ENCODE results near the gene TRMU. TPM values are rescaled to one million over a fixed set of nuclear protein-coding genes. Genes with fewer than 3 reads are reported as not detected.

Gene TRMU
- total and polyA plus RNA-seq, 2 donors (not counting 3 experiments of a cell fraction or from before 2014, with no cell fraction given): 42.4 to 65.7 TPM

DNA sequence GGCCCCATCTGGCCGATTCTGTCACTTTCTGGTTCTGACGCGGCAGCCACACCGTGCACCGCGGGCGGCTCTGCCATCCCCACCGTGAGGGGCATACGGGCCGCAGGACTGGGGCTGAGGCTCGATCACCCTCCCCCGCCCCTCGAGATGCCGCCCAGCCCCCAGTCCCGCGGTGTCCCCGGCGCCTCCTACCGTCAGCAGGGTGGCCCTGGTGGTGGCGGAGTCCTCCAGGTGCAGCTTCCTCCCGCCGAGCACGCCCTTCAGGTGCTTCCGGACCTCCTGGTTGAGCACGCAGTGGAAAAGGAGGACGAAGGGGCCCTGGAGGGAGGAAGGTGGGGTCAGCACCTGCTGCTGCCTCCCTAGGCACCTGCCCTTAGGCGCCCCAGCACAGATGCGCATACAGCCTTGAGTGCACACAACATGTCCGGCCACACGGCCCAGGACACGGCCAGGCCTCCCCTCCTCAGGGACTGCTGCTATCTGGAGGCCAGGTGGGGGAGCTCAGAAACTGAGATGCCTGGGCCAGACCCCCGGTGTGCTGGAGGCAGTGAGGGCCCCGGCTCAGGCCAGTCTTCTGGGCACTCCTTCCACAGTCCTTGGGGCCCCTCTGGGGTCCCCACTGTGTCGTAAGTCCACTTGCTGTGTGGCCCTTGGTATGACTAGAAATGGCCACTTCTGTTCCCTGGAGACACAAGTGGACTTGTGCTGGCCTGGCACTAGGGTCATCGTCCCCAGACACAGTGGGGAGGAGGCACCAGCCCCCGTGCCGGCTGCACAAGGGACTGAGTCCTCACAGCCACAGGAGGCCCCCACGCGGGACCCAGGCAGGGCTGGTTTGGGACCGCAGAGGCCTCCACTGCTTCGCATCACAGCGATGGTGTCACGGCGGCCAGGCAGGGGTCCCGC, 31.5 kb downstream of the TRMU start:
- BruUV-seq (replicated peaks): no TSS peak
- H3K79me2 ChIP-seq (ENCODE audit: control insufficient read depth, insufficient read depth, low read length): no peaks in the 10 kb centered on the region
- no peaks in the 10 kb centered on the region for H3K9me1 ChIP-seq (replicated peaks; ENCODE audit: control insufficient read depth, extremely low read depth, insufficient read depth, low read length)
- DNase-seq (ENCODE audit: low read depth, low spot score): no peak
- no peak overlapping the region for H3K9ac ChIP-seq (replicated peaks; ENCODE audit: extremely low read depth, insufficient read depth, low read length)
- H3K4me3 ChIP-seq (replicated peaks in 1 of 3; ENCODE audit: insufficient read depth in 1 of 3, low read depth in 1 of 3, low read length in 3 of 3): no peak overlapping the region
- H2AFZ ChIP-seq (ENCODE audit: low read depth, low read length): no peak overlapping the region
- TF ChIP-seq, protein P1, sequence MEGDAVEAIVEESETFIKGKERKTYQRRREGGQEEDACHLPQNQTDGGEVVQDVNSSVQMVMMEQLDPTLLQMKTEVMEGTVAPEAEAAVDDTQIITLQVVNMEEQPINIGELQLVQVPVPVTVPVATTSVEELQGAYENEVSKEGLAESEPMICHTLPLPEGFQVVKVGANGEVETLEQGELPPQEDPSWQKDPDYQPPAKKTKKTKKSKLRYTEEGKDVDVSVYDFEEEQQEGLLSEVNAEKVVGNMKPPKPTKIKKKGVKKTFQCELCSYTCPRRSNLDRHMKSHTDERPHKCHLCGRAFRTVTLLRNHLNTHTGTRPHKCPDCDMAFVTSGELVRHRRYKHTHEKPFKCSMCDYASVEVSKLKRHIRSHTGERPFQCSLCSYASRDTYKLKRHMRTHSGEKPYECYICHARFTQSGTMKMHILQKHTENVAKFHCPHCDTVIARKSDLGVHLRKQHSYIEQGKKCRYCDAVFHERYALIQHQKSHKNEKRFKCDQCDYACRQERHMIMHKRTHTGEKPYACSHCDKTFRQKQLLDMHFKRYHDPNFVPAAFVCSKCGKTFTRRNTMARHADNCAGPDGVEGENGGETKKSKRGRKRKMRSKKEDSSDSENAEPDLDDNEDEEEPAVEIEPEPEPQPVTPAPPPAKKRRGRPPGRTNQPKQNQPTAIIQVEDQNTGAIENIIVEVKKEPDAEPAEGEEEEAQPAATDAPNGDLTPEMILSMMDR (IDR thresholded peaks at IDR 0.05; ENCODE audit: extremely low read depth in 1 of 2, insufficient read depth in 1 of 2, low read depth in 1 of 2, low read length in 2 of 2): no peak
- TF ChIP-seq EZH2 (IDR thresholded peaks at IDR 0.05; ENCODE audit: borderline replicate concordance, low read depth, low read length, severe bottlenecking): no peak
- TF ChIP-seq POLR2AphosphoS5 (IDR thresholded peaks at IDR 0.05; ENCODE audit: insufficient read depth, low read depth, low read length): no peak
- TF ChIP-seq, protein P2, sequence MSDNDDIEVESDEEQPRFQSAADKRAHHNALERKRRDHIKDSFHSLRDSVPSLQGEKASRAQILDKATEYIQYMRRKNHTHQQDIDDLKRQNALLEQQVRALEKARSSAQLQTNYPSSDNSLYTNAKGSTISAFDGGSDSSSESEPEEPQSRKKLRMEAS (IDR thresholded peaks at IDR 0.05; ENCODE audit: insufficient read depth, insufficient read length): no peak
- TF ChIP-seq POLR2A (IDR thresholded peaks at IDR 0.05; ENCODE audit: low read depth, low read length): no peak
- TF ChIP-seq FOS (IDR thresholded peaks at IDR 0.05; ENCODE audit: borderline replicate concordance, insufficient read depth, low read length): no peak
- TF ChIP-seq JUN (IDR thresholded peaks at IDR 0.05; ENCODE audit: borderline replicate concordance, insufficient read depth, insufficient read length, low read depth): no peak
- TF ChIP-seq GATA2 (IDR thresholded peaks at IDR 0.05; ENCODE audit: insufficient read depth, insufficient read length, low read depth, low read length): no peak
- TF ChIP-seq MYC (IDR thresholded peaks at IDR 0.05; ENCODE audit: low read depth, low read length): no peak
- no peak overlapping the region for H3K27ac ChIP-seq (ENCODE audit: insufficient read depth, low read depth, low read length)
- ChIA-PET CTCF (interaction anchor here (0.6 to 6.2 kb wide), 55 partner anchors 9 to 395 kb away, joined by 3 to 418 read pairs (median 4); partner anchors contain the start of genes CELSR1, TBC1D22A and TRMU), POLR2A (no interaction called here)
- no peaks in the 10 kb centered on the region for H3K36me3 ChIP-seq (ENCODE audit: control insufficient read depth in 2 of 2, extremely low read depth in 1 of 2, insufficient read depth in 2 of 2, low read length in 2 of 2)
- H3K4me2 ChIP-seq (ENCODE audit: insufficient read depth, low read length): no peak overlapping the region
- no peak for FAIRE-seq
- H4K20me1 ChIP-seq (replicated peaks; ENCODE audit: control insufficient read depth, extremely low read depth, insufficient read depth, low read length): no peaks in the 10 kb centered on the region
- intact Hi-C loops (cut with micrococcal nuclease) (loop anchor here (1.0 kb wide), 1 partner anchor 175 kb away; no protein-coding TSS in a partner anchor), dilution Hi-C loops (cut with MboI; ENCODE audit: extremely low pct_ligation_motif_present, low sequenced_read_pairs) (no loop called here)
- no peaks in the 10 kb centered on the region for H3K4me1 ChIP-seq (ENCODE audit: control insufficient read depth, extremely low read depth, insufficient read depth, low read length)
- no peaks in the 10 kb centered on the region for H3K9me3 ChIP-seq (replicated peaks; ENCODE audit: control insufficient read depth, insufficient read depth, low read length)
- no peaks in the 10 kb centered on the region for H3K27me3 ChIP-seq (ENCODE audit: control insufficient read depth in 2 of 2, insufficient read depth in 2 of 2, low read length in 2 of 2)

Data from endothelial cell of umbilical vein (primary cell).